Uterus (tissue), 2 donors: ENCODE measurements around the gene URB2.

ENCODE experiments used
- CTCF ChIP-seq, 4 experiments: fragments of 200-600 bp in 2 of 4; fragments of 450-650 bp in 2 of 4; sonication (generic) in 2 of 4; IDR thresholded peaks; one replicate each; pipeline ENCODE4 v1.5.1; 2016 to 2019; ENCODE audit warnings: antibody characterized with exemption in 4 of 4, mild to moderate bottlenecking in 2 of 4, moderate library complexity in 1 of 4
- POLR2A ChIP-seq, 2 donors: fragments of 450-650 bp; IDR thresholded peaks; one replicate each; pipeline ENCODE4 v1.6.1; 2016; ENCODE audit warnings: antibody characterized with exemption in 2 of 2, mild to moderate bottlenecking in 1 of 2, moderate library complexity in 1 of 2

- no peak for TF ChIP-seq CTCF (IDR thresholded peaks at IDR 0.05)
- TF ChIP-seq POLR2A (IDR thresholded peaks at IDR 0.05), result no peak
These were observed 26.7 kb upstream of the URB2 start for GRCh38 chr1:229599218-229599954.
